GM21723 (cell line): Measurements from ENCODE around the gene GPR149.

ENCODE experiments used
- ATAC-seq: cut with Tn5 transposase; IDR thresholded peaks from one replicate; pipeline ENCODE4 v1.9.1; 2021; ENCODE audit warnings: mild to moderate bottlenecking, moderate library complexity; ENCODE audit not compliant: unreplicated experiment

GPR149 gene

DNA sequence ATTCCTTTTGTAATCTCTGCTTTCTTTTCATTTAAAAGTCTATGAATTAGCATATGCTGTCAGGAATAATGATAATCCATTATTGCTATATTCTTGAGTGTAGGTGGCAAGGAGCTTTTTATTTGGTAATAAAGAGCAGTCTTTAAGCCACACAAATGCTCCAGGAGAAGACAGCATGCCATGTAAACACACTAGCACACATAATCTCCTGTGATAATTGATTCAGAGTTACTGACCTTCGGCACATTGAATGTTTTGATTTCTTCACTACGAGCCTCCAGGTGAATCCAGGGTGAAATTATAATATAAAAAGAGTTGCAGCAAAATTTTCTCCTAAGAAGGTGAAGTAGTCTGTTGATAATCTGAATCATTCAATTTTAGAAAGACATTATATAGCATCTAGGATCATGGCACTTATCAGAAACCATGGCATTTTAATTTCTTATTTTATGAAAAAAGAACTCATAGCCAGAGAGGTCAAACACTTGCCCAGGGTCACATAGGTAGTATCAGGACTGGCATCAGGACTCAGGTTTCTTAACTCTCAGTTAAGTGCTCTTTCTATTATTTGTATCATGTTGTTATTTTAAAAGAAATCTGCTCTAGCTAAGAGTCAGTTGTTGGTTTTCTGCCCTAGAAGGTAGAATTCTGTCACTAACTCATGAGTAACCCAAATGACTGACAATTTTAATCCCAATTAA, 84.4 kb downstream of the GPR149 start:
- ATAC-seq, result no peak

GRCh38 chr3:154338570-154338969, 91.4 kb downstream of the GPR149 start:
- no peak for ATAC-seq

DNA sequence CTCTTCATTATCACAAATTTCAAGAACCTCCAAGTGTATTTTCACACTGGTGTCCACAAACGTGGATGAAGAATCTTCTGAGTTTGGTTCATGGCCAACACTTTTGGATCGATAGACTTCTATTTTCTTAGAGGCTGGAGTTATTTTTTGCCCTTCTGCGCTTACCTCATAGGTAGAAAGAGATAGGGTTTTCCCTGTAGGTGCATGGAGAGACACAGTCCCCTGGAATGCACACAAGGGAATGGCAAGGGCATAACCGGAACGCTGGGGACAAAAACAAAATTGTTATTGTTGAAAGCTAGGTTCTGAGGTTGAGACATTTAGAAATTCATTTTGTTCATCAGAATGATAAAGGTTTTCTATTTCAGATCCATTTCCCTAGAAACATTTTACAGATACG, 92.0 kb downstream of the GPR149 start:
- no peak for ATAC-seq

GRCh38 chr3:154334973-154335420, 95.0 kb downstream of the GPR149 start:
- ATAC-seq, result peak; percentile 65

DNA sequence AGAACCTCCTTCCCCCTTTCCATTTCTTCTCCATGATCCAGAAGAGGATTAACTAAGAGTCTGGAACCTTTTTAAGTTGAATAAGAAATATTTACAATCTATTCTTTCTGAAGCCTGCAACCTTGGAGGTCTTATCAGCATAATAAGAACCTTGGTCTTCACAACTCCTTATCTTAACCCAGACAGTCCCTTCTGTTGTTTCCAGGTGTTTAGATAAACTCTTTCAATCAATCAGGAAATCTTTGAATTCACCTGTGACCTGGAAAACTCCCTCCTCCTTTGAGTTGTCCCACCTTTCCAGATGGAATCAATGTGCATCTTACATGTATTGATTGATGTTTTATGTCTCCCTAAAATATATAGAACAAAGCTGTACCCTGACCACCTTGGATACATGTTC, 102.1 kb downstream of the GPR149 start:
- no peak for ATAC-seq

DNA sequence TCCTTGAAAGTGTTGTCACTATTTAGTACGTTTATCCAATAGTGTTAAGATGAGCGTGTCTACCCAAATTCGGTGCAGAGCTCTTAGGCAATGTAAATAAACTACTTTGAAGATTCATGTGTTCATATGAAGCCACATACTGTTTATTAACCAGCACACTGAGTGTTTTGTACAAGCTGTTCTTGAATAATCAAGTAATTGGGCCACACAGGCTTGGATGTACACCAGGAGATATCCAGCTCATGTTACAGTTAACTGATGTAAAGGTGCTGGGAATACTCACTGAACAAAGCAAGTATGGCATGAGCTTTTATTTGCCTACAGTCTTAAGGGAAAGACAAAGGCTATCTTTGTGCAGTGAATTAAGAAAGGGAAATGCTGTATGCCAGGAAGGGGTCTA, 105.1 kb downstream of the GPR149 start:
- no peak for ATAC-seq

DNA sequence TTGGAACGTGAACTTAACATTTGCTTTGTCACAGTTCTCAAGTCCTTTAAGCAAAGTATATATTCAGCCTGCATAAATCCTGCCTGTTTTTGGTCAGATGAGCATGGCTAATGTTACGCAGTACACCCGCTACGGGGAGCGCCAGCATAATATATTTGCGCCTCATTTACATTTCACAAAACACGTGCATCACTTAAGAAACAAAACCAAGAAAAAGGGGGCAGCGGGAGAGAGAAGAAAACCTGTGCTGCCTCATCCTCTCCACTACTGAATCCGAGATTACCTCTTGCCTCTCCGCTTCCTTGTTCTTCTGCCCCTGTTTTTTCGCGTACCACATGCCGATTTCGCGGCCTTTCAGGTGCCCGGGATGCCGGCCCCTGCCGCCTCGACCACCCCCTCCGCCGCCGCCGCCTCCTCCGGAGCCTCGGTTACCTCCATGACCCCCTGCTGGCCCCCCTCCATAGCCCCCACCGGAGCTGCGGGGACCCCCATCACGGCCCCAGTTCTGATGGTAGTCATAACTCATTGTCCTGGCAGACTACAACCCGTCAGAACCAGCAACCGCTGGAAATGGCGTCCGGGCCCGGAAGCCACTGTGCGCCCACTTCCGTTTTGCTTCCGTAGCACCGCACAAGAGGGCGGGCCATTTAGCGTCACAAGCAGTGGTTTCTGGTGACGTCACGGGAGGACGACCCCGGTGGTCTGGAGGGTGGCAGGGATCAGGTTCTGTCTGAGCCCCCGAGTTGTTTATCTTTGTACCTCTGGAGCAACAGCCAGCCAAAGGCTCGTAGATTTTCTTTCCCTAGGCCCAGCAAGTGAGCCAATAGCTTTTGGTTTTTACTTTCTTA, 105.9 kb downstream of the GPR149 start, which contains the start of gene DHX36:
TSS of gene DHX36 (minus strand) at position 597 of the 848 bp plus-strand sequence. CDS start at position 526, 71 bp downstream.
- ATAC-seq, result peak; percentile 95

- ATAC-seq, result no peak
These were observed 112.8 kb downstream of the GPR149 start for GRCh38 chr3:154316974-154317767.

DNA sequence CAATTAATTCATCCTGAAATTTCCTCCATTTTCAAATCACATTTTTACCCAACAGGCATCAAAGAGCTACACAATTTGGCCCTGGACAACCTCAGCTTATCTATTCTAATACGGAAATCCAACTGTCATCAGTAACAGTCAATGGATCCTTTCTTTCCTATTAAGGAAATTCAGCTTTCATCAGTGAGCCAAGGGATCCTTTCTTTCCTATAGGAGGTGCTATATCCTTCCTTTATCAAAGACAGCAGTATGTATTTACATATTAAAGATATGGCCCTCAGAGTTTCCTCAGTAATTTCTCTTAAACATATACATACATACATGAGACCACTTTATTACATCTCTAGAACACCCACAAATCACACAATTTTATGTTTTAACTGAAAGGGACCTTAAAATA, 115.8 kb downstream of the GPR149 start:
- no peak for ATAC-seq

DNA sequence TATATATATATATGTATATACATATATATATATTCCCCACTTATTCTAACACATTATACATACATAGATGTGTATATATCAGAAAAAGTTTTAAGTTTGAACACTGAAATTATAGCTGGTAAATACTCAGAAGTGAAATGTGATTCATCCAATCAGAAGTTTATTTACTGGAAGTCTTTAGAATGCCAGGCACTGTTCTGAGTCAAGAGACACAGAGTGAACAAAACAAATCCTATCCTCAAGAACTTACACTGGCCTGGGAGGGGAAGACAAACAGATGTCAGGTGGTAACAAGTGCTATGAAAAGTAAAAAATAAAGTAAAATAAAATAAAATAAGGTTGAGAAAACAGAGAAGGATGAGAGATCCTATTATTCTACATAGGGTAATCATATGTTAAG, 119.2 kb downstream of the GPR149 start:
- ATAC-seq, result no peak

- ATAC-seq, result no peak
These were observed 122.6 kb downstream of the GPR149 start for GRCh38 chr3:154307363-154307762.

DNA sequence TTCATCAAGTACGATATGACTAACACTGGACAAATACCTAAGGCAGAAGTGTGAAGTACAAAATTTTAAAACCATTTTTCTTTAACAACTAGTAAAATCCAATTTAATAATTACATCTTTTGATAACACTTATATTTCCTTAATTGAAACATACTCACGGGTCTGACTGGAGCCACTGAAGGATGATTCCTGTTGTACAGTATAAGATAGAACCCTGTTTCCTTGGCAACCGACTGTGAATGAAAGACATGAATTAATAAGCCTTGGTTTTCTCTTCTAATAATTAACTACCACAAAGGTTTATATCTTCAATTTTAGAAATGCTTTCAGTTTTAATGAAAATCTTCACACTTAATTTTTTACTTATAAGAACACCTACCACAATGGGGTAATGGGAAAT, 125.1 kb downstream of the GPR149 start:
- no peak for ATAC-seq

DNA sequence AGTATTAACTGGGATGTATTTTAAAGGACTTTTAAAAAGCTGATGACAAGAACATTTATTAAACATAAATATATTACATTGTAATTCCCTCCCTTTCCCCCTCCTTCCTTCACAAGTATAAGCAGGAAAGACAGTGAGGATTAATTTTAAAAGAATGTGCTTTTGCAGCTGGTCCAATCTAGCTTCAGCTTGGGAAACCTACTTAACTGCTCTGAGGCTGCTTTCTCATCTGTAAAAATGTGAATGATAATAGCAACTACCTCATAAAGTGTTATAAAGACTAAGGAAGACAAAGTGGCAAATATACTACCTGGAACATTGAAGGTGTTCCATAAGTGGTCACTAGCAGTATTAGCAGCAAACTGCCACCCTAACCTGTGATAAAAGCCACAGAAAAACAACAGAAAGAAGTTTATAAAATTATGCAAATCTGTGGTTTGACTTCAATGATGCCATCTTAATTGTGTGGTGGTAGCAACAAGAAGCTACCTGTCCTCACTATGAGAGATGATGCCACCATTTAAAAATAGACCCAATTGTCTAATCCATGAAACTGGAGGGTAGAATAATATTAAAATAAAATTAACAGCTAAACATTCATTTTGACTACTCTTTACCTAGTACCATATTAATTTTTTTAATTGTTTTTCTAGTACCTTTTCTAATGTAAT, 125.7 kb downstream of the GPR149 start:
- ATAC-seq, result no peak

DNA sequence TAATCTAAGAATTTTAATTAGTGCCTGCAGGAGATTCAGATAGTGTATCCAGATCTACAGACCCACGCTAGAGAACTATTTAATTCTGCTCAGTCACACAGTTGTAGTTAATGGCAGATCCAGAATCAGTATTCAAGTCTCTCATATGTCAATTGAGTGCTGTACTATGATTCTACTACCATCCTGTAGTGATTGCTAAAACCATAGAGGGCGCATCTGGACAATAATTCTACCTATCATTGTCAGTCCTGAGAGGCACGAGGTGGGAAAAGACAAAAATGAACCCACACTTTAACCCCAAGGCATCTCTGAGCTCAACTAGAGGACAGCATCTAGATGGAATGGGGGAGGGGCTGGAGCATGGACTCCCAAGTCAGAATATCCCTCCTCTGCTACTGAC, 128.4 kb downstream of the GPR149 start:
- ATAC-seq, result no peak

DNA sequence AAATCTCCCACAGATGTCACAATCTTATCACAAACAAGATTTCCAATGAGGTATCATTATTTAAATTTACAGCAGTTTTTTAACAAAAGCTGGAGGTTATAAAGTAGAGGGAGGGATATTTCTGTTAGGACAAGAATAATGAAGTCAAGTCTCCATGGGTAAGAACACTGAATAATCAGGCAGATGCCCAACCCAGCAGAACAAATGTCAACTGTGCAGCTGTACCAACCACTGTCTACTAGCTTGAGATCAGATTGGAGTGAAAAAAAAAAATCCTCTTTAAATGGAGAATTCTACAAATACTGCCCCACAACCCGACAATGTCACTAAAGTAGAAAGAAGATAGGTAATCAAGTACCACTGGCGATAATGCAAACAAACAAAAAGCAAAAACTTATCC, 136.0 kb downstream of the GPR149 start:
- no peak for ATAC-seq

DNA sequence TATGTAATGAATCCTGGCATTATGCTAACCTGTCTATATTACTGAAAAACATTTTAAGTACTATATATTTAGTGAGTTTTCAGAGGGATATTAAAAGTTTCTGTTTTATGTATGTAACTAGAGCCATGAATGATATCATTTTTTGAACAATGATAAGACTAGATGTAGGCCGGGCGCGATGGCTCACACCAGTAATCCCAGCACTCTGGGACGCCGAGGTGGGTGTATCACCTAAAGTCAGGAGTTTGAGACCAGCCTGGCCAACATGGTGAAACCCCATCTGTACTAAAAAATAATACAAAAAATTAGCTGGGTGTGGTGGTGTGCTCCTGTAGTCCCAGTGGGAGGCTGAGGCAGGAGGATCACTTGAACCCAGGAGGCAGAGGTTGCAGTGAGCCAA, 139.8 kb downstream of the GPR149 start:
- ATAC-seq, result no peak
